ENCODE measurements around the gene TOPBP1.

- TF ChIP-seq, protein P1, sequence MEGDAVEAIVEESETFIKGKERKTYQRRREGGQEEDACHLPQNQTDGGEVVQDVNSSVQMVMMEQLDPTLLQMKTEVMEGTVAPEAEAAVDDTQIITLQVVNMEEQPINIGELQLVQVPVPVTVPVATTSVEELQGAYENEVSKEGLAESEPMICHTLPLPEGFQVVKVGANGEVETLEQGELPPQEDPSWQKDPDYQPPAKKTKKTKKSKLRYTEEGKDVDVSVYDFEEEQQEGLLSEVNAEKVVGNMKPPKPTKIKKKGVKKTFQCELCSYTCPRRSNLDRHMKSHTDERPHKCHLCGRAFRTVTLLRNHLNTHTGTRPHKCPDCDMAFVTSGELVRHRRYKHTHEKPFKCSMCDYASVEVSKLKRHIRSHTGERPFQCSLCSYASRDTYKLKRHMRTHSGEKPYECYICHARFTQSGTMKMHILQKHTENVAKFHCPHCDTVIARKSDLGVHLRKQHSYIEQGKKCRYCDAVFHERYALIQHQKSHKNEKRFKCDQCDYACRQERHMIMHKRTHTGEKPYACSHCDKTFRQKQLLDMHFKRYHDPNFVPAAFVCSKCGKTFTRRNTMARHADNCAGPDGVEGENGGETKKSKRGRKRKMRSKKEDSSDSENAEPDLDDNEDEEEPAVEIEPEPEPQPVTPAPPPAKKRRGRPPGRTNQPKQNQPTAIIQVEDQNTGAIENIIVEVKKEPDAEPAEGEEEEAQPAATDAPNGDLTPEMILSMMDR (IDR thresholded peaks at IDR 0.05; ENCODE audit: control extremely low read depth in 1 of 3, insufficient read depth in 1 of 3, low read depth in 1 of 3, low read length in 3 of 3) = no peak
- TF ChIP-seq RFX5 (IDR thresholded peaks at IDR 0.05; ENCODE audit: borderline replicate concordance, low read depth, low read length) (no peak), POLR2AphosphoS5 (IDR thresholded peaks at IDR 0.05; ENCODE audit: low read depth, low read length) (no peak), RAD21 (IDR thresholded peaks at IDR 0.05 in 1 of 2, conservative IDR thresholded peaks at IDR 0.05 in 1 of 2; ENCODE audit: low read depth in 2 of 2, low read length in 2 of 2) (no peak)
Measured at GRCh38 chr3:133599280-133599679, 62.5 kb downstream of the TOPBP1 start.

All from H1 (cell line).